RWPE2 (cell line): ENCODE results near the gene APOBR.

ENCODE experiments used
- ATAC-seq: fragments of 200-7000 bp; cut with Tn5 transposase; 3 replicates; pipeline ENCODE4 v1.9.1; 2021; ENCODE audit warnings: low read depth
- DNase-seq: peaks from one replicate; pipeline ENCODE4 v3.0.0-alpha.2; 2020; ENCODE audit warnings: low spot score
- H3K27ac ChIP-seq: fragments of 450-650 bp; 2 replicates; pipeline ENCODE4 v1.5.1; 2017; ENCODE audit warnings: mild to moderate bottlenecking; ENCODE audit not compliant: poor library complexity, severe bottlenecking
- H3K27me3 ChIP-seq: fragments of 250-450 bp; sonication (Bioruptor Pico); 2 replicates; pipeline ENCODE4 v1.5.1; 2021; ENCODE audit warnings: mild to moderate bottlenecking, moderate library complexity; ENCODE audit not compliant: insufficient read depth, poor library complexity, severe bottlenecking
- H3K36me3 ChIP-seq: fragments of 250-450 bp; sonication (Bioruptor Pico); 2 replicates; pipeline ENCODE4 v1.5.1; 2020; ENCODE audit warnings: low read depth, mild to moderate bottlenecking, moderate library complexity
- H3K4me1 ChIP-seq: fragments of 250-450 bp; sonication (Bioruptor Pico); 2 replicates; pipeline ENCODE4 v1.5.1; 2021; ENCODE audit warnings: mild to moderate bottlenecking, moderate library complexity; ENCODE audit not compliant: insufficient read depth, poor library complexity, severe bottlenecking
- H3K4me3 ChIP-seq: fragments of 250-450 bp; sonication (Bioruptor Pico); 2 replicates; pipeline ENCODE4 v1.5.1; 2021; ENCODE audit warnings: mild to moderate bottlenecking, moderate library complexity; ENCODE audit not compliant: severe bottlenecking
- H3K9me3 ChIP-seq: fragments of 250-450 bp; sonication (Bioruptor Pico); 2 replicates; pipeline ENCODE4 v1.5.1; 2021; ENCODE audit warnings: mild to moderate bottlenecking, moderate library complexity; ENCODE audit not compliant: severe bottlenecking
- CTCF ChIP-seq: fragments of 450-650 bp; IDR thresholded peaks from one replicate; pipeline ENCODE4 v1.5.1; 2017; ENCODE audit warnings: mild to moderate bottlenecking, moderate library complexity; ENCODE audit not compliant: poor library complexity, severe bottlenecking

The APOBR gene

GRCh38 chr16:28546626-28547025 is 52.2 kb downstream of the APOBR start:
- Histone ChIP-seq H3K27ac (no peak overlapping the region), H3K27me3 (no peaks in the 10 kb centered on the region), H3K4me1 (peaks cover 3% of the 10 kb centered on the region), H3K4me3 (no peak overlapping the region), H3K9me3 (no peaks in the 10 kb centered on the region), H3K36me3 (no peaks in the 10 kb centered on the region)
- DNase-seq, result no peak
- TF ChIP-seq CTCF, result no peak
- no peak for ATAC-seq

GRCh38 chr16:28548306-28548802 is 53.9 kb downstream of the APOBR start:
- Histone ChIP-seq H3K9me3 (no peaks in the 10 kb centered on the region), H3K27me3 (no peaks in the 10 kb centered on the region), H3K36me3 (no peaks in the 10 kb centered on the region), H3K4me3 (no peak overlapping the region), H3K4me1 (peaks cover 2% of the 10 kb centered on the region), H3K27ac (no peak overlapping the region)
- DNase-seq (no peak), ATAC-seq (no peak)
- no peak for TF ChIP-seq CTCF
